ENCODE measurements around the gene THRA. TPM values are rescaled to one million over a fixed set of nuclear protein-coding genes. Genes with fewer than 3 reads are reported as not detected.

Gene THRA
- total and polyA plus RNA-seq, 2 of the 8 experiments (the other 6 are each of a cell fraction or from before 2014, with no cell fraction given) = 6.4 to 10.2 TPM

DNA sequence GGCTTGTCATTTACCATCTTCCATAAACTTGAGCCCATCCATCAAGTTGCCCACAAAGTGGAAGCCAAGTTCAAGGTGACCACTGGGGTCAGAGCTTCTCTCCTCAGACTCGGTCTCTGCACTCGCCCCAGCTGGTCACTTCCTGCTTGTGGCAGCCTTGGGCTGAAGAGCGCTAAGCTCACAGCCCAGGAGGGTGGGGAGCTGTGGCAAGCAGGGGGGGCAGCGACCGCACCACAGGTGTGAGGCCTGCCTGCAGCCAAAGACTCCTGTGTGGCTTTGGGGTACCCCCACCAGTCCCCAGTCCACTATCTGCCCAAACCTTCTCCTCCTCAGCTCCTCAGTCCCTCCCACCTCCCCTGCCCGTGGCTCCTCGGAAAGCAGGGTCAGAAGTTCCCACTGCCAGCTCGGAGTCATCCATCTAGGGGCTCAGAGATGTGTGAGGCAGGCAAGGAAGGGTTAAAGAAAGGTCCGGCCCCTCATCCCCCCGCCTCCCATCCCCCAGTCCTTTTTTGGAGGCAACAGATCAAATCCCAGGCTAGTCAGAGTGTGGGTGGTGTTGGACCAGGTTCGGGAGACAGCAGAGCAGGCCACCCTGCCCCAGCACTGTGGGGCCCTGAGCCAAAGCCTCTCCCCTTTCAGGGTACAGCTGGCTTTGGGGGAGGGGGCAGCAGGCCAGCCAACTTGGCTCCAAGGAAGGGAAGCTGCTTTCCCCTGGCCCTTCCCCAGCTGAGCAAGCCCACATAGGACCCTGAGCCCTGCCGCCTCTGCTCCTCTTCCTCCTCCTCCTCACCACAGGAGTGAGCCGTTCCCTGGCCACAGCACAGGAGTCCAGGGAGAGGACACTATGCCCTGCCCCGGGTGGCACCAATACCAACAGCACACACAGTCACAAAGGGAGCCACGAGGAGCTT lies 44.3 kb upstream of the THRA start (continued):
- TF ChIP-seq ZNF274 (IDR thresholded peaks at IDR 0.05; ENCODE audit: borderline replicate concordance, extremely low read depth, low read length) (no peak), MAFK (IDR thresholded peaks at IDR 0.05; ENCODE audit: low read depth, low read length) (no peak), KDM1A (IDR thresholded peaks at IDR 0.05; ENCODE audit: borderline replicate concordance, low read length) (peak; percentile 47; the same call in 1 of the 2 replicates), TBP (IDR thresholded peaks at IDR 0.05; ENCODE audit: low read depth, low read length) (peak; percentile 66), ASH2L (IDR thresholded peaks at IDR 0.05; ENCODE audit: low read length) (peak; percentile 20)

Measured in H1 (cell line).